CD4-positive, alpha-beta T cell (primary cell): ENCODE data around the gene AHNAK. TPM values are rescaled to one million over a fixed set of nuclear protein-coding genes. Genes with fewer than 3 reads are reported as not detected.
"Not testable (repeated sequence)": the region's sequence is repeated elsewhere in the genome, so short reads cannot be mapped to it uniquely, and the experiment has no call there.

Experiments used
- ATAC-seq: fragments of 200-7000 bp; cut with Tn5 transposase; one replicate; pipeline ENCODE4 v1.10.0; 2022; ENCODE audit warnings: mild to moderate bottlenecking; ENCODE audit not compliant: poor library complexity
- CTCF ChIA-PET: fragments of 350-600 bp; sonication (Branson Sonifier 250); formaldehyde crosslinking; loops from one replicate; lab custom pipeline; 2021; ENCODE audit warnings: antibody characterized with exemption, inconsistent platforms; lab: Charles Lee
- POLR2A ChIA-PET: fragments of 350-600 bp; sonication (Branson Sonifier 250); formaldehyde crosslinking; loops from one replicate; lab custom pipeline; 2021; ENCODE audit warnings: antibody characterized with exemption, inconsistent platforms; lab: Charles Lee
- DNase-seq, 14 experiments: peaks; one replicate each; pipeline ENCODE4 v3.0.0-alpha.2; 2013 to 2020; ENCODE audit warnings: mixed read lengths in 2 of 14
- H3K27ac ChIP-seq, 2 donors: one replicate each; pipeline versions ENCODE4 v1.5.1 to v1.7.0; 2013; ENCODE audit warnings: low read length in 2 of 2, low read depth in 1 of 2, mild to moderate bottlenecking in 1 of 2
- H3K27me3 ChIP-seq, 2 experiments: 1 replicate in 1 of 2; 2 replicates in 1 of 2; pipeline versions ENCODE4 v1.6.1 to v1.7.0; 2013; ENCODE audit warnings: low read length in 2 of 2, control low read depth in 1 of 2, mild to moderate bottlenecking in 1 of 2, moderate library complexity in 1 of 2; ENCODE audit not compliant: insufficient read depth in 2 of 2, control insufficient read depth in 1 of 2
- H3K36me3 ChIP-seq: one replicate; pipeline ENCODE4 v1.6.1; 2013; ENCODE audit warnings: low read length, control low read depth; ENCODE audit not compliant: insufficient read depth
- H3K4me1 ChIP-seq: one replicate; pipeline ENCODE4 v1.6.1; 2013; ENCODE audit warnings: low read length, control low read depth; ENCODE audit not compliant: insufficient read depth
- H3K4me3 ChIP-seq: one replicate; pipeline ENCODE4 v1.5.1; 2013; ENCODE audit warnings: mild to moderate bottlenecking, low read length, moderate library complexity
- H3K9me3 ChIP-seq, 2 experiments: 1 replicate in 1 of 2; 2 replicates in 1 of 2; pipeline versions ENCODE4 v1.6.1 to v1.7.0; 2013; ENCODE audit warnings: low read length in 2 of 2, mild to moderate bottlenecking in 2 of 2, control low read depth in 1 of 2, moderate library complexity in 1 of 2; ENCODE audit not compliant: control insufficient read depth in 1 of 2, insufficient read depth in 1 of 2
- H3K27ac Mint-ChIP-seq: one replicate; pipeline ENCODE4 v1.8.0; 2020; ENCODE audit warnings: mixed read lengths
- H3K27me3 Mint-ChIP-seq: one replicate; pipeline ENCODE4 v1.8.0; 2021; ENCODE audit warnings: mixed read lengths
- H3K36me3 Mint-ChIP-seq: one replicate; pipeline ENCODE4 v1.8.0; 2021; ENCODE audit warnings: low read depth, mixed read lengths
- H3K4me1 Mint-ChIP-seq: one replicate; pipeline ENCODE4 v1.8.0; 2021; ENCODE audit warnings: low read depth, mixed read lengths
- H3K4me3 Mint-ChIP-seq: one replicate; pipeline ENCODE4 v1.8.0; 2020; ENCODE audit warnings: mild to moderate bottlenecking, mixed read lengths
- H3K9me3 Mint-ChIP-seq: one replicate; pipeline ENCODE4 v1.8.0; 2020; ENCODE audit warnings: mixed read lengths
- CTCF ChIP-seq: fragments of 200-600 bp; IDR thresholded peaks from one replicate; pipeline ENCODE4 v1.8.0; 2022; ENCODE audit warnings: antibody characterized with exemption, mild to moderate bottlenecking
- intact Hi-C, 2 experiments: fragments of 100-400 bp; cut with DNase I in 1 of 2; cut with micrococcal nuclease in 1 of 2; formaldehyde crosslinking; loops; one replicate each; pipeline versions ENCODE4 v1.15.1 to v1.9.0; 2023 to 2025; cut with DNase I, micrococcal nuclease
- total RNA-seq, 174 experiments: library from RNA in 2 of 174; stranded (reverse) in 2 of 174; gene quantifications; one replicate each; pipeline ENCODE4 v1.2.3 and lab custom pipeline; 2021 to 2026

The AHNAK gene
- total RNA-seq, 2 experiments from 2014 or later = 320 to 332 TPM

GRCh38 chr11:62565100-62565802 is 18.6 kb upstream of the AHNAK start:
- ChIA-PET CTCF (interaction anchor here (1.2 to 12.2 kb wide), 3 partner anchors 22 to 141 kb away, joined by 4 to 92 read pairs (median 5); partner anchors contain the start of gene TUT1), POLR2A (interaction anchor here (0.6 to 1.5 kb wide), 3 partner anchors 9 to 100 kb away, joined by 3 to 5 read pairs (median 5); partner anchors contain the start of genes C11orf98, CSKMT and TUT1)
- no peaks in the 10 kb centered on the region for H3K9me3 ChIP-seq
- intact Hi-C loops = no loop called here
- no peak overlapping the region for H3K4me3 ChIP-seq
- no peak overlapping the region for H3K27ac ChIP-seq
- peaks cover 79% of the 10 kb centered on the region for H3K36me3 Mint-ChIP-seq
- no peaks in the 10 kb centered on the region for H3K27me3 Mint-ChIP-seq
- peaks cover 36% of the 10 kb centered on the region for H3K4me1 Mint-ChIP-seq
- H3K4me1 ChIP-seq = peaks cover 24% of the 10 kb centered on the region
- H3K27me3 ChIP-seq = no peaks in the 10 kb centered on the region
- H3K9me3 Mint-ChIP-seq = no peaks in the 10 kb centered on the region
- DNase-seq (no peak), ATAC-seq (no peak)
- peaks cover 76% of the 10 kb centered on the region for H3K36me3 ChIP-seq
- peak overlapping the region; percentile 38 for H3K27ac Mint-ChIP-seq
- H3K4me3 Mint-ChIP-seq = no peak overlapping the region
- no peak for TF ChIP-seq CTCF

GRCh38 chr11:62561677-62562230 is 15.1 kb upstream of the AHNAK start:
- not testable (repeated sequence) for H3K9me3 ChIP-seq, H3K4me3 ChIP-seq, ATAC-seq, H3K27me3 Mint-ChIP-seq, H3K27me3 ChIP-seq, DNase-seq, H3K27ac ChIP-seq, H3K9me3 Mint-ChIP-seq, H3K4me3 Mint-ChIP-seq
- H3K27ac Mint-ChIP-seq = peak overlapping the region; percentile 43
- intact Hi-C loops = loop anchor here in 1 of 2 experiments (2.0 kb wide), 1 partner anchor 19 kb away; no protein-coding TSS in a partner anchor
- CTCF ChIA-PET = interaction anchor here (1.6 to 12.2 kb wide), 7 partner anchors 11 to 167 kb away, joined by 5 to 251 read pairs (median 12); partner anchors contain the start of genes AHNAK, EEF1G and TUT1
- peaks cover 75% of the 10 kb centered on the region for H3K36me3 Mint-ChIP-seq
- POLR2A ChIA-PET = interaction anchor here (1.8 to 2.4 kb wide), 3 partner anchors 10 to 137 kb away, joined by 9 to 18 read pairs (median 11); partner anchors contain the start of gene EEF1G
- peaks cover 43% of the 10 kb centered on the region for H3K4me1 Mint-ChIP-seq
- H3K36me3 ChIP-seq = peaks cover 65% of the 10 kb centered on the region
- H3K4me1 ChIP-seq = peaks cover 44% of the 10 kb centered on the region

- Histone ChIP-seq H3K36me3 (peaks cover 53% of the 10 kb centered on the region), H3K27ac (no peak overlapping the region), H3K4me3 (no peak overlapping the region), H3K4me1 (peaks cover 53% of the 10 kb centered on the region), H3K27me3 (no peaks in the 10 kb centered on the region), H3K9me3 (no peaks in the 10 kb centered on the region)
- no peaks in the 10 kb centered on the region for H3K9me3 Mint-ChIP-seq
- H3K36me3 Mint-ChIP-seq = peaks cover 64% of the 10 kb centered on the region
- intact Hi-C loops = loop anchor here (1.0 to 2.0 kb wide), 5 partner anchors 18 to 166 kb away; no protein-coding TSS in a partner anchor
- no peaks in the 10 kb centered on the region for H3K27me3 Mint-ChIP-seq
- ATAC-seq = peak; percentile 30
- CTCF ChIA-PET = interaction anchor here (0.6 to 12.2 kb wide), 17 partner anchors 9 to 166 kb away, joined by 3 to 251 read pairs (median 4); partner anchors contain the start of genes AHNAK, EEF1G and TUT1
- H3K27ac Mint-ChIP-seq = peak overlapping the region; percentile 95
- DNase-seq = peak; percentile 68 to 91 (median 80)
- H3K4me1 Mint-ChIP-seq = peaks cover 51% of the 10 kb centered on the region
- peak; percentile 73 for TF ChIP-seq CTCF
- no peak overlapping the region for H3K4me3 Mint-ChIP-seq
- POLR2A ChIA-PET = interaction anchor here (1.0 to 3.2 kb wide), 6 partner anchors 9 to 136 kb away, joined by 4 to 18 read pairs (median 10); partner anchors contain the start of genes AHNAK and EEF1G
These were observed 14.0 kb upstream of the AHNAK start for GRCh38 chr11:62560566-62561103.

GRCh38 chr11:62559626-62560025 is 13.0 kb upstream of the AHNAK start:
- H3K4me3 Mint-ChIP-seq, H3K9me3 ChIP-seq, H3K27me3 Mint-ChIP-seq, H3K4me3 ChIP-seq, H3K27me3 ChIP-seq, H3K9me3 Mint-ChIP-seq, DNase-seq, ATAC-seq: not testable (repeated sequence)
- H3K27ac Mint-ChIP-seq = peak overlapping the region; percentile 95
- Histone ChIP-seq H3K27ac (peak overlapping the region in 1 of 2 donors; percentile 96), H3K36me3 (peaks cover 45% of the 10 kb centered on the region), H3K4me1 (peaks cover 63% of the 10 kb centered on the region)
- peaks cover 55% of the 10 kb centered on the region for H3K36me3 Mint-ChIP-seq
- intact Hi-C loops = loop anchor here (1.0 to 5.0 kb wide), 6 partner anchors 17 to 165 kb away; partner anchors contain the start of gene TUT1 (in 1 of the 2)
- POLR2A ChIA-PET = interaction anchor here (0.5 to 3.2 kb wide), 5 partner anchors 13 to 135 kb away, joined by 4 to 18 read pairs (median 9); partner anchors contain the start of genes AHNAK and EEF1G
- CTCF ChIA-PET = interaction anchor here (1.6 to 12.2 kb wide), 5 partner anchors 9 to 135 kb away, joined by 4 to 251 read pairs (median 21); partner anchors contain the start of genes AHNAK and EEF1G
- peaks cover 58% of the 10 kb centered on the region for H3K4me1 Mint-ChIP-seq
